ENCODE measurements around the gene PYDC1. TPM values are rescaled to one million over a fixed set of nuclear protein-coding genes. Genes with fewer than 3 reads are reported as not detected.
"Not testable (repeated sequence)": the region's sequence is repeated elsewhere in the genome, so short reads cannot be mapped to it uniquely, and the experiment has no call there.

The PYDC1 gene
- total and polyA plus RNA-seq, 2 of the 8 experiments (the other 6 are each of a cell fraction or from before 2014, with no cell fraction given), result 3.5 to 11.1 TPM

DNA sequence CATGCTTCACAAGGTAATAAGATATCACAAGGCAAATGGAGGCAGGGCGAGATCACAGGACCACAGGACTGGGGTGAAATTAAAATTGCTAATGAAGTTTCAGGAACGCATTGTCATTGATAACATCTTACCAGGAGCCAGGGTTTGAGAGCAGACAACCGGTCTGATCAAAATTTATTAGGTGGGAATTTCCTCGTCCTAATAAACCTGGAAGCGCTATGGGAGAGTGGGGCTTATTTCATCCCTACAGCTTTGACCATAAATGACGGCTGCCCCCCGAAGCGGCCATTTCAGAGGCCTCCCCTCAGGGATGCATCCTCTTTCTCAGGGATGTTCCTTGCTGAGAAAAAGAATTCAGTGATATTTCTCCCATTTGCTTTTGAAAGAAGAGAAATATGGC is 28.7 kb upstream of the PYDC1 start:
- H3K27ac ChIP-seq (ENCODE audit: low read depth, low read length), result not testable (repeated sequence)

More for the DNA sequence above, 28.7 kb upstream of the PYDC1 start:
- H4K20me1 ChIP-seq (replicated peaks in 1 of 2; ENCODE audit: control insufficient read depth in 1 of 2, insufficient read depth in 2 of 2, low read length in 2 of 2); H2BK20ac ChIP-seq (ENCODE audit: low read length); H4K91ac ChIP-seq (replicated peaks; ENCODE audit: insufficient read length, low read length); H2AFZ ChIP-seq (ENCODE audit: low read length); H2AK5ac ChIP-seq (ENCODE audit: low read depth, low read length); H2BK15ac ChIP-seq (ENCODE audit: low read length); H3K18ac ChIP-seq (ENCODE audit: extremely low read depth, low read length); H3K79me2 ChIP-seq (ENCODE audit: control insufficient read depth in 1 of 2, insufficient read depth in 2 of 2, low read length in 2 of 2); H3K23me2 ChIP-seq (ENCODE audit: low read depth, low read length); H4K8ac ChIP-seq (ENCODE audit: extremely low read depth, insufficient read depth, low read length); H2BK120ac ChIP-seq (replicated peaks; ENCODE audit: low read depth, low read length); DNase-seq (ENCODE audit: low read depth in 1 of 2, low spot score in 2 of 2); H3K14ac ChIP-seq (ENCODE audit: insufficient read length); H3K23ac ChIP-seq (ENCODE audit: insufficient read length); H3K9me3 ChIP-seq (ENCODE audit: insufficient read depth in 2 of 2, low read depth in 1 of 2, low read length in 1 of 2); H3K79me1 ChIP-seq (ENCODE audit: low read depth, low read length); FAIRE-seq; H3K56ac ChIP-seq (replicated peaks; ENCODE audit: insufficient read length, low read depth, low read length); H3K27me3 ChIP-seq (replicated peaks in 1 of 4; ENCODE audit: control insufficient read depth in 3 of 4, extremely low read depth in 1 of 4, insufficient read depth in 3 of 4, low read length in 3 of 4); H3K4ac ChIP-seq (replicated peaks; ENCODE audit: insufficient read length, low read depth, low read length); H3K36me3 ChIP-seq (ENCODE audit: control insufficient read depth in 2 of 4, insufficient read depth in 4 of 4, low read length in 3 of 4); H3K9ac ChIP-seq (replicated peaks in 1 of 4; ENCODE audit: extremely low read depth in 1 of 4, low read depth in 3 of 4, low read length in 3 of 4): not testable (repeated sequence)
- H4K5ac ChIP-seq (ENCODE audit: insufficient read length, low read depth, low read length), result peak overlapping the region; percentile 53
- WGBS, 2 experiments (ENCODE audit: extremely low coverage in 1 of 2, insufficient coverage in 1 of 2, insufficient read length in 1 of 2, insufficient replicate concordance in 2 of 2, low coverage in 1 of 2, low lambda C conversion rate in 2 of 2, missing lambda C conversion rate in 1 of 2), result 0% methylated on average over 8 of the region's 8 CpGs; no CpG with 5 or more reads in 1 of the 2 experiments
- POLR2A ChIA-PET (ENCODE audit: partially characterized antibody), result interaction anchor here (1.5 kb wide), 1 partner anchor 65 kb away, joined by 3 read pairs; no protein-coding TSS in a partner anchor
- peaks cover 0 to 18% (median 3%) of the 10 kb centered on the region in 4 experiments; a peak in 4 of 7 replicates for H3K4me1 ChIP-seq (replicated peaks in 1 of 4; ENCODE audit: control insufficient read depth in 3 of 4, insufficient read depth in 4 of 4, low read length in 3 of 4)
- 0 out of 2 replicates have a peak overlapping the region, but pooled peaks have one; percentile 30 for H2BK5ac ChIP-seq (ENCODE audit: low read depth, low read length)
- H2BK12ac ChIP-seq (ENCODE audit: low read depth, low read length), result peak overlapping the region; percentile 17; the same call in 1 of the 2 replicates
- peak overlapping the region; percentile 41 to 55; a peak in 3 of 4 replicates for H3K4me2 ChIP-seq (ENCODE audit: insufficient read depth in 1 of 2, low read depth in 2 of 2, low read length in 2 of 2)
- H3K4me3 ChIP-seq (ENCODE audit: extremely low read depth in 1 of 4, insufficient read depth in 2 of 4, low read depth in 3 of 4, low read length in 4 of 4), result peak overlapping the region in 2 of 4 experiments; percentile 17 to 36; a peak in 3 of 8 replicates
- CTCF ChIA-PET (ENCODE audit: partially characterized antibody), result interaction anchor here (0.8 kb wide), 1 partner anchor 87 kb away, joined by 3 read pairs; no protein-coding TSS in a partner anchor

All from H1 (cell line).